Muscle layer of duodenum (tissue), 2 donors: ENCODE data around the gene ACE.

ENCODE experiments used
- H3K27ac ChIP-seq: one replicate; pipeline ENCODE4 v1.7.0; 2013; ENCODE audit warnings: mild to moderate bottlenecking, low read length
- H3K27me3 ChIP-seq: one replicate; pipeline ENCODE4 v1.7.0; 2013; ENCODE audit warnings: low read depth, mild to moderate bottlenecking, control low read depth, low read length
- H3K36me3 ChIP-seq, 2 donors: one replicate each; pipeline ENCODE4 v1.7.0; 2013; ENCODE audit warnings: low read length in 2 of 2, control low read depth in 1 of 2, mild to moderate bottlenecking in 1 of 2; ENCODE audit not compliant: insufficient read depth in 2 of 2, control insufficient read depth in 1 of 2
- H3K4me1 ChIP-seq, 2 donors: one replicate each; pipeline ENCODE4 v1.7.0; 2013; ENCODE audit warnings: low read length in 2 of 2, mild to moderate bottlenecking in 2 of 2, control low read depth in 1 of 2, moderate library complexity in 1 of 2; ENCODE audit not compliant: insufficient read depth in 2 of 2, control insufficient read depth in 1 of 2
- H3K4me3 ChIP-seq, 2 donors: one replicate each; pipeline ENCODE4 v1.7.0; 2013; ENCODE audit warnings: low read length in 2 of 2, low read depth in 1 of 2, mild to moderate bottlenecking in 1 of 2
- H3K9me3 ChIP-seq, 2 donors: one replicate each; pipeline ENCODE4 v1.7.0; 2013; ENCODE audit warnings: low read length in 2 of 2, control low read depth in 1 of 2, mild to moderate bottlenecking in 1 of 2; ENCODE audit not compliant: control insufficient read depth in 1 of 2
- donor health status: healthy.

ACE gene

DNA sequence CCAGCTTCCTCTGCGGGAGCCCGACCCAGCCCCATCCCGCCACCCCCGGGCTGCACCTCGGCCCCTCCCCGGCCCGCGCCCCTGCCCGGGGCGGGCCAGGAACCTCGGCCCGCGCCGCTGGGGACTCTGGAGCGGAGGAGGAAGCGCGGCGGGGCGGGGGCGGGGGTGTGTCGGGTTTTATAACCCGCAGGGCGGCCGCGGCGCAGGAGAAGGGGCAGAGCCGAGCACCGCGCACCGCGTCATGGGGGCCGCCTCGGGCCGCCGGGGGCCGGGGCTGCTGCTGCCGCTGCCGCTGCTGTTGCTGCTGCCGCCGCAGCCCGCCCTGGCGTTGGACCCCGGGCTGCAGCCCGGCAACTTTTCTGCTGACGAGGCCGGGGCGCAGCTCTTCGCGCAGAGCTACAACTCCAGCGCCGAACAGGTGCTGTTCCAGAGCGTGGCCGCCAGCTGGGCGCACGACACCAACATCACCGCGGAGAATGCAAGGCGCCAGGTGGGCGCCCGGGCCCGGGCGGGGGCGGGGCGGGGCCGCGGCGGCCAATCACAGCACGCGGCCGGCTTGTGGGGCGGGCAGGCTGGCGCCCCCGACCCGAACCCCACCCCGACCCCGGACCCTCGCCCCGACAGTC lies at the start of gene ACE:
TSS of gene ACE (plus strand) at position 208 of the 626 bp plus-strand sequence. CDS start at position 242, 34 bp downstream.
- peak within 1 kb of the TSS; percentile 45 to 73 for H3K4me3 ChIP-seq
- no peaks in the 10 kb centered on the region for H3K27me3 ChIP-seq

GRCh38 chr17:63429766-63430165 lies 47.1 kb upstream of the ACE start:
- Histone ChIP-seq H3K4me1 (peaks cover 3 to 15% of the 10 kb centered on the region in 2 donors), H3K27me3 (no peaks in the 10 kb centered on the region), H3K27ac (no peak overlapping the region), H3K9me3 (no peaks in the 10 kb centered on the region), H3K4me3 (no peak overlapping the region), H3K36me3 (no peaks in the 10 kb centered on the region)

More for the DNA sequence above, at the start of gene ACE:
- no peak within 1 kb of the TSS for H3K27ac ChIP-seq
- peaks cover 0 to 18% of the 10 kb centered on the region in 2 donors for H3K4me1 ChIP-seq
- no peaks in the 10 kb centered on the region for H3K36me3 ChIP-seq
- H3K9me3 ChIP-seq, result no peaks in the 10 kb centered on the region

DNA sequence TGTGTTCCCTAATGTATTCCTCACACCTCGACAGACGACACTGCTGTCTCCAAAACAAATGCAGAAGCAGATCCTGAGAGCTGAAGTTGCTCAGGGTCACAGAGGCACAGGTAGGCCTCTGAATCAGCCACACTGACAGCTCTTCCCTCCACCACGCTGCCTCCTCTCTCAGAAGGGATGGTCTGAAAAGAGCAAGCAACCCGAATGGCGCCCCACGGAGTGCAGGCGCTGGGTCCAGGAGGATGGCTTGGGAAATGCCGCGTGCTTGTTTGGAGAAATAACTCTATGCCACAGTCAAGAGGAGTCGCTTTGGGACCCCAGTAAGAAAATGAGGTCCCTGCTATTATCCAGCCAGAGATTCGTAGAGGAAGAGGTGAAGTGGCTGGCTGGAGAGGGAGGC lies 46.6 kb upstream of the ACE start:
- H3K27ac ChIP-seq, result no peak overlapping the region
- H3K36me3 ChIP-seq, result no peaks in the 10 kb centered on the region
- no peaks in the 10 kb centered on the region for H3K27me3 ChIP-seq
- no peaks in the 10 kb centered on the region for H3K9me3 ChIP-seq
- no peak overlapping the region for H3K4me3 ChIP-seq
- H3K4me1 ChIP-seq, result peaks cover 8 to 18% of the 10 kb centered on the region in 2 donors

DNA sequence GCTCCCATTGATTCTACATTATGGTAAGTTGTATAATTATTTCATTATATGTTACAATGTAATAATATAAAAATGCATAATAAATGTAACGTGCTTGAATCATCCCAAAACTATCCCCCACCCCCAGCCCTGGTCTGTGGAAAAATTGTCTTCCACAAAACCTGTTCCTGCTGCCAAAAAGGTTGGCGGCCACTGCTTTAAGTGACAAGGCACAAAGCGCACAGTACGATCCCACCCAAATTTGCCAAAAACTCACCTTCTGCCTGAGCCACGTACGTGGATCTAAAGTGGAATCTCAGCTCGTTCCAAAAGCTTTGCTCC lies 45.3 kb upstream of the ACE start:
- Histone ChIP-seq H3K4me3 (no peak overlapping the region), H3K36me3 (no peaks in the 10 kb centered on the region), H3K27me3 (no peaks in the 10 kb centered on the region), H3K27ac (no peak overlapping the region), H3K9me3 (no peaks in the 10 kb centered on the region), H3K4me1 (peaks cover 15 to 23% of the 10 kb centered on the region in 2 donors)

DNA sequence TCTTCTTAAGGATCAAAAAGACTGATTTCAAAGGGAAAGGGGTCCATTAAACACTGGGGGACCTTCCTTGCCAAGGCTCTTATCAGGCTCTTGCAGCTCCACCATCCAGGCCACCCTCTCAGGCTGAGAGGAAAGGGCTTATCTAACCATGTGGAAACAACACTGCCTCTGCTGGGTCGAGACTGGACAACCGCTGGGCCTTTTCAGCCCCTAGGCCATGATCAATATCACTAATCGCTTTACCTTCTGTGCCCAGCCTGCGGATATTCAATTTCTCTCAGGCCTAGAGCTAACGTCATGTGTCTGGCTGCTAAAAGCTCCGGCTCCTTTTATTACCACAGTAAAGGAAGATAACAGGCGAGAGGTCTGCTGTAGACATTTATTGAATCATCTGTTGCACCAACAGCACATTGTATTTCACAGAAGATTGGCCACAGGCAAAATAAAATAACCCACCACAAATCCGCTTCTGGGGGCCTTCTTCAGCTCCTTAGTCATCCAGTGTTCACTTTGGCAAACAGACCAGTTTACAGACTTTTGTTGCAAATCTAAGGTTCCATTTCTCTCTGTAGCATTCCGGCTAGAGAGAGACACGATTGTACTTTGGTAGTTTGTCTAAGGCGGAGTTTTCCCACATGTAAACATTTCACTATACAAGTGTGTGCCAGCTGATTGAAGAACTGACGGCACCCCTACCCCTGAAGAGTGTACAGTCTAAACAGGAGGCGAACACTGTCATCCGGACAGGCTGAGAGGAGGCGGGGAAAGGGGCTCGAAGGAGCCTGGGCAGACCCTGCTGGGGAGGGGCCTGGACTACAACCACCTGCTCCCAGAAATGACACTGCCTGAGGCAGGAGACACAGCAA lies 44.7 kb upstream of the ACE start:
- peaks cover 18 to 27% of the 10 kb centered on the region in 2 donors for H3K4me1 ChIP-seq
- peak overlapping the region; percentile 58 for H3K27ac ChIP-seq
- H3K27me3 ChIP-seq, result no peaks in the 10 kb centered on the region
- H3K9me3 ChIP-seq, result no peaks in the 10 kb centered on the region
- H3K4me3 ChIP-seq, result no peak overlapping the region
- H3K36me3 ChIP-seq, result no peaks in the 10 kb centered on the region

DNA sequence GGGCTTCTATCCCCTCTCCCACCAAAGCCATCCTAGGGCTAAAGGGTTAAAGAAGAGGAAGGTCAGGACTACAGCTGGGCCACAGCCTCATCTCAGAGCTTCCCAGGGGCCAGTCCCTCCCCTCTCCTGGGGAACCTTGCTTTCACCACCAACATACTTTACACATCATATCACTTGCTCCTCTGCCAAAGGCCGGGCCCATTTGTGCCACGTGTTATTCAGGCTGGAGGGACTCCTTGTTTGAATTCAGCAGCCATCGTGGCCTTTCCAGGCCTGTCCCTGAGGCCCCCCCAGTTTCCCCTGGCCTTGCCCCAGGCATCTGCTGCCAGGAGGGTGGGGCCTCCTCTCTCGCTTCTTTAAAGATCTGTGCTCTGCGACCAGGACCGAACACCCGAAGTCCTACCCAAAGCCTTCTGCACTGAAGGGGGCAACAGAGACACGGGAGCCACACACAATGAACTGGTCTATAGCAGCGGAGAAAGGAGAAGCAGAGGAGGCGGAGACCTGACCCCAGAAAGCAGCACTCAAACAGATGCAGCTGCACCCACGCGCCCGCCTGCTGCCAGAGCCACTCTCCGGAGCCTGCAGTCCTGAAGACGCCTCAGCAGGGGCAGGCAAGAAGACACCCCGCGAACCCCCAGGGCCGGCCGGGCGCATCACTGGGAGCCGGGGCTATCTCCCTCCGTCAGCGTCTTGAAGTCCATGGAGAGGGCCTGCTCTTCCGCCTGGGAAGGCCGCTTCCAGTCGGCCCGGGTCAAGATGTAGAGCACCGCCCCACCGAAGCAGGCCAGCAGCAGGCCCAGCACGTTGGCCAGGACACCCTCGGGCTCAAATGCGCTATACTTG lies 42.9 kb upstream of the ACE start:
- H3K27me3 ChIP-seq, result no peaks in the 10 kb centered on the region
- H3K27ac ChIP-seq, result peak overlapping the region; percentile 51
- H3K4me1 ChIP-seq, result peaks cover 19 to 36% of the 10 kb centered on the region in 2 donors
- no peaks in the 10 kb centered on the region for H3K36me3 ChIP-seq
- no peaks in the 10 kb centered on the region for H3K9me3 ChIP-seq
- H3K4me3 ChIP-seq, result no peak overlapping the region

DNA sequence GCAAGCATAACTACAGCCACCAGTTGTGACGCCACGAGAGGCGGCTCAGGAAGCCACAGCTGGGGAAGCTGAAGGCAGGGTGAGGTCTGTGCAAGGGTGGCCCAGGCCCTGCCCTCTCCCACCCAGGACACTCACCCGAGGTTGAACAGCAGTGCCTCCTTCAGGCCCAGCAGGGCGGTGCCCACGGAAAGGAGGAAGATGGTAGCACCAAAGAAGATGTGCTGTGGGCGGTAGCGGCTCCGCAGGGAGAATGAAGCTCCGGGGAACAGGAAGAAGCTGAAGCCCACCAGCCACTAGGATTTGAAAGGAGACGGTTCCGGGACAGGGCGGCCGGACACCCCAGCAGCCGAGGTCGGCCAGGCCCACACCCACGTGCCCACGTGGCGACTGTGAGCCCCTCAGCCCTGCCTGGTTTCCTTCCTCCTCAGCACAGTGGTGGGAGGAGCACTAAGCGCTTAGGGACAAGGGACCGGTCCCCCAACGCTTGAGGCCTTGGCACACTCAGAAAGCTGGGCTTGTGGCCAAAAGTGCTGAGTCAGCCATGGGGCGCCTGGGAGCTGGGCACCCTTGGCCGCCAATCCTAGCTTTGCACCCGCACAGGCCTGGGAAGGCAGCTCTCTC lies 41.8 kb upstream of the ACE start:
- Histone ChIP-seq H3K36me3 (no peaks in the 10 kb centered on the region), H3K9me3 (no peaks in the 10 kb centered on the region), H3K27ac (peak overlapping the region; percentile 31), H3K4me3 (no peak overlapping the region), H3K27me3 (no peaks in the 10 kb centered on the region), H3K4me1 (peaks cover 19 to 39% of the 10 kb centered on the region in 2 donors)

GRCh38 chr17:63435681-63436522 lies 41.0 kb upstream of the ACE start:
- Histone ChIP-seq H3K27ac (no peak overlapping the region), H3K4me1 (peaks cover 19 to 40% of the 10 kb centered on the region in 2 donors), H3K9me3 (no peaks in the 10 kb centered on the region), H3K36me3 (no peaks in the 10 kb centered on the region), H3K27me3 (no peaks in the 10 kb centered on the region), H3K4me3 (no peak overlapping the region)

GRCh38 chr17:63436523-63437110 lies 40.2 kb upstream of the ACE start:
- H3K27ac ChIP-seq, result no peak overlapping the region
- H3K4me3 ChIP-seq, result no peak overlapping the region
- peaks cover 19 to 40% of the 10 kb centered on the region in 2 donors for H3K4me1 ChIP-seq
- no peaks in the 10 kb centered on the region for H3K9me3 ChIP-seq
- H3K27me3 ChIP-seq, result no peaks in the 10 kb centered on the region
- no peaks in the 10 kb centered on the region for H3K36me3 ChIP-seq
